Embryonic facial prominence (tissue), 1 donor: ENCODE results near the gene SSX4B.
"Not testable (repeated sequence)": the region's sequence is repeated elsewhere in the genome, so short reads cannot be mapped to it uniquely, and the experiment has no call there.

ENCODE experiments used
- DNase-seq: peaks from one replicate; pipeline ENCODE4 v3.0.0-alpha.2; 2016; ENCODE audit errors: extremely low spot score

SSX4B gene, protein sequence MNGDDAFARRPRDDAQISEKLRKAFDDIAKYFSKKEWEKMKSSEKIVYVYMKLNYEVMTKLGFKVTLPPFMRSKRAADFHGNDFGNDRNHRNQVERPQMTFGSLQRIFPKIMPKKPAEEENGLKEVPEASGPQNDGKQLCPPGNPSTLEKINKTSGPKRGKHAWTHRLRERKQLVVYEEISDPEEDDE

DNA sequence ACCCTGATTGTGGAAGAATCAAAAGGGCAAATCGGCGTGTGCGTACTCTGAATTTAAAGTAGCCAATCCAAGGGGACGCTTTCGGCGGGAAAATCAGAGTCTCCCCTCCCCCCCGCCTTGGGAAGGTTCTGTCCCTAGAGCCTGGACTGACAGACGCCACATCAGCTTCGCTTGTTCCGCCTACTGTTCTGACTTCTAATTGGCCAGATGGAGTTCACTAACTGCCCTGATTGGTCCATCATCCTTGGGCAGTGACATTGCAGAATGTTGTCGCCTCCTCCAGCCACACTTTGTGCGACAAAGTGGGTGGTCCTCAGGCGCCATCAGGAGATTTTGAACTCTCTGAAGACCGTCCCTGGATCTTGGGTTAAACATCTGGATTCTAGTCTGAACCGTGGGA lies at the start of gene SSX4B:
Gene SSX4B (minus strand): TSS at position 101 of the 400 bp plus-strand sequence. CDS start 588 bp downstream, outside the sequence.
- not testable (repeated sequence) for DNase-seq

DNA sequence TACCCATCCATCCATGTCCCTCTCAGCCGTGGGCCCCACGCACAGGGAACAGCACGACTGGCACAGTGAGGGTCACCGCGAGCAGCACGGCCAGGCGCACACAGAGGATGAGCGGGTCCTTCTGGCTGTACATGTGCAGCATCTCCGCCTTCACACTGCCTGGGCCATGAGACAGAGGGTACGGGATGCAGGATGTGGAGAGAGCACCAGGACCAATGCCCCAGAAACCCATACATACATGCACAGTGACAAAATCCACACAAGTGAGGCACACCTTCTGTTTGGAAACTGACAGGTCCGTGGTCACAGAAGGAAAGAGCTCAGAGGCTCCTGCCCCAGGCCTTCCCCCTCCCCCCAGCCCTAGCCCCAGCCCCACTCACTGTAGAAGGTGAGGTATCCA lies 48.8 kb upstream of the SSX4B start:
- DNase-seq = no peak

DNA sequence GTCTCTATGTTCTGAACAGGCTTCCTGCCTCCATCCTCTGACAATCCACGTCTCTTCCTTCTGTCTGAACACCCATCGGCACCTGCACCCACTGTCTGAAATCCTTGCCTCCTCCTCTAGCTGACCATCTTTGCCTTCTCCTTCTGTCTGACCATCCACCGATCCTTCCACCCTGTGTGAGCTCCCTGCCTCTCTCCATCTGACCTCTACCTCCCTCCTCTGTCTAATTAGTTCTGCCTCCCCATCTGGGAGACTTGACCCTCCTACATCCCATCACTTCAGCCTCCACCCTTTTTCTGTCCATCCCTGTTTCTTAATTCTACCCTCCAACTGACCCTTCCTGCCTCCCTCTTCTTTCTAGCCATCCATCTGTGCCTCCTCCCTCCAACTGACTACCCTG lies 48.3 kb upstream of the SSX4B start:
- no peak for DNase-seq

DNA sequence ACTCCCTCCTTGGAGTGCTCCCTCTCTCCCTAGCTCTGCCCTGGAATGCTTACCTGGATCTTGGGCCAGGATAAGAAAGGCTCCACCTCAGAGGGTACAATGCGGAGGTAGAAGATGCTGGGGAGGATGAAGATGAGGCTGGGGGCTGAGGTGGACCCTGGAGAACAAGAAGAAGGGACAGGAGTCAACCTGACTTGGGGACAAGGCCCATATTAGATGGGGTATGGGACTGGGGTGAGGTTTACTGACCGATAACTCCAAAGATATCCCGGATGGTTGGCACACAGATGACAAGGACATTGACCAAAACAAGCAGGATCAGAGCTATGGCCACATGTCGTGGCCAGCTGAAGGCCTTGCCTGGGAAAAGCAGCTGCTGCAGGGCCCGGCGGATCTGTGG lies 47.7 kb upstream of the SSX4B start:
- no peak for DNase-seq

GRCh38 chrX:48458711-48459110 lies 47.0 kb upstream of the SSX4B start:
- DNase-seq = no peak

GRCh38 chrX:48456628-48457331 lies 45.0 kb upstream of the SSX4B start:
- no peak for DNase-seq

GRCh38 chrX:48451708-48452107 lies 39.9 kb upstream of the SSX4B start:
- no peak for DNase-seq

DNA sequence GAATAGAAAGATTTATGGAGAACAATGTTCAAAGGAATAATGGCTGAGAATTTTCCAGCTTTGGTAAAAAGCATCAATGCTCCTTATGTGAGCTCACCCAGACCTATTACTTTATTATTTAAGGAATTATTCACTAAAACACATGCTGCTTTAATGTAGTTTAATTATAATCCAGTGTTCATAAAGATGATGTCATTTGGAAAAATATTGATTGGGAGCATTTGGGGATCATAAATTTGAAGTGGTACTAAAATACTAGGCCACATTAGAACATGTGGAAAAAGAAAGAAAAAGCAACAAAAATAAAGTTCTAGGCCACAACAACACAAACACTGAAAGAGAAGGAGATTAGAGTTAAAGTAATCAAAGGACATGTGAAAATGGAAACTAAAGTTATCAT lies 38.3 kb upstream of the SSX4B start:
- DNase-seq = no peak

DNA sequence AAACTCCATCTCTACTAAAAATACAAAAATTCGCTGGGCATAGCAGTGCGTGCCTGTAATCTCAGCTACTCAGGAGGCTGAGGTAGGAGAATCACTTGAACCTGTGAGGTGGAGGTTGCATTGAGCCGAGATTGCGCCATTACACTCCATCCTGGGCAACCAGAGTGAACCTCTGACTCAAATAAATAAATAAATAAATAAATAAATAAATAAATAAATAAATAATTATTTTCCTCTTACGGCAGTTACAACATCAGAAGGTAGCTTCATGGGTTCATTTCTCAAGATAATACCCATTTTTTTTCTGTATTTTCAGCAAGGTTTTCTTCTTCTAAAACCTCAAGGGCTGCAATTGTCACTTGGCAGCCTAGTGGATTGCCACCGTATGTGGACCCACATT lies 35.4 kb upstream of the SSX4B start:
- not testable (repeated sequence) for DNase-seq

GRCh38 chrX:48433713-48434112 lies 22.0 kb upstream of the SSX4B start:
- DNase-seq = not testable (repeated sequence)

DNA sequence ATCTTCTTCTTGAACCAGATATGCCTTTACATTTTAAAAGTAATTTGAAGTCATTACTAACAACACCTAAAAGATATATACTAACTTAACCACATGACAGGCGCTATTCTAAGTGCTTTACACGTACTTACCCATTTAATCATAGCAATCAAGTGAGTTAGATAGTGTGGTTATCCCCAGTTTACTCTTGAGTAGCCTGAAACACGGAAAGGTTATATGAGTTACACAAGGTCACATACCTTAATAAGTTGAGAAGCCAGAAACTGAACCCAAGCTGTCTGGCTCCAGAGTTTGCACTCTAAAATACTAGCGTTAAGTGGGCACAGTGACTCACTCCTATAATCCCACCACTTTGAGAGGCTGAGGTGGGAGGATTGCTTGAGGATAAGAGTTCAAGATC lies 18.4 kb upstream of the SSX4B start:
- not testable (repeated sequence) for DNase-seq

DNA sequence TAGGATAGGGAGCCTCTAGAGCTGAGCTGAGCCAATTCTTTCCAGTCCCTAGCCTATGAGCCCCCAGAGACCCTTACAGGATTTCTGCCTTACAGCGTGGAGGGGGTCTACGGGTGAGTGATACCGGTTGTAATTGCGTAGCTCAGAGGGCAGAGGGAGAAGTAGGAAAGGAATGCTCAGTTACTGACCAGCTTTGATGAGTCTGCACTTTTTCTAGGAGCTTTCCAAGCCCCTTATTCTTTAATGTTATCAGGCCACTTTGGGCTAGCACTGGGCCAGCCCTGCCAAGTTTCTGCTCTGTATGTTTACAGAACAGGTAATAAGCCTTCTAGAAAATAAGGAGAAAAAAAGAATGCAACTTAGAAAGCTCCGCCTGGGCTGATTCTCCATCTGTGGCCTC lies 17.8 kb upstream of the SSX4B start:
- DNase-seq = not testable (repeated sequence)

- not testable (repeated sequence) for DNase-seq
These were observed 15.4 kb upstream of the SSX4B start for GRCh38 chrX:48427027-48427716.

- not testable (repeated sequence) for DNase-seq
These were observed 13.9 kb downstream of the SSX4B start for GRCh38 chrX:48397825-48398224.

GRCh38 chrX:48396931-48397330 lies 14.8 kb downstream of the SSX4B start:
- DNase-seq = not testable (repeated sequence)

GRCh38 chrX:48383239-48383638 lies 28.5 kb downstream of the SSX4B start, which contains the start of gene SSX4:
SSX4 (plus strand) TSS chrX:48383539; CDS start chrX:48384054, 515 bp downstream.
- DNase-seq = not testable (repeated sequence)

DNA sequence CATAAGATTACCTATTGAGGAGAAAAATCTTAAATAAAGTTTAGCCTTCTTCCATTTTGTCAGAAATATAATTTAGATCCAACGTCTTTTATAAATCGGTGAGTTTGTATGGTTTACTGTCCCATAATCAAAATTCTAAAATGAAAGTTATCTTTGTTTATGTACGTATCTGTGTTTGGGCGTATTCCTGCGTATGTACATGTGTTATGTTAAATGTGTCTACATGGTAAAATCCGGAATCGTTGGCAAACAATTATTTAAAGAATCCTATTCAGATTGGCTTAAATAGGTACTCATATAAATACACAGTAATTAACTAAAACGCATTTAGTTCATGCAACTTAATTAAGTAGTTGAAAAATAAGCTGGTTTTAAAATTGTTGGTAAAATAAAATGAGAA lies 41.4 kb downstream of the SSX4B start:
- not testable (repeated sequence) for DNase-seq

DNA sequence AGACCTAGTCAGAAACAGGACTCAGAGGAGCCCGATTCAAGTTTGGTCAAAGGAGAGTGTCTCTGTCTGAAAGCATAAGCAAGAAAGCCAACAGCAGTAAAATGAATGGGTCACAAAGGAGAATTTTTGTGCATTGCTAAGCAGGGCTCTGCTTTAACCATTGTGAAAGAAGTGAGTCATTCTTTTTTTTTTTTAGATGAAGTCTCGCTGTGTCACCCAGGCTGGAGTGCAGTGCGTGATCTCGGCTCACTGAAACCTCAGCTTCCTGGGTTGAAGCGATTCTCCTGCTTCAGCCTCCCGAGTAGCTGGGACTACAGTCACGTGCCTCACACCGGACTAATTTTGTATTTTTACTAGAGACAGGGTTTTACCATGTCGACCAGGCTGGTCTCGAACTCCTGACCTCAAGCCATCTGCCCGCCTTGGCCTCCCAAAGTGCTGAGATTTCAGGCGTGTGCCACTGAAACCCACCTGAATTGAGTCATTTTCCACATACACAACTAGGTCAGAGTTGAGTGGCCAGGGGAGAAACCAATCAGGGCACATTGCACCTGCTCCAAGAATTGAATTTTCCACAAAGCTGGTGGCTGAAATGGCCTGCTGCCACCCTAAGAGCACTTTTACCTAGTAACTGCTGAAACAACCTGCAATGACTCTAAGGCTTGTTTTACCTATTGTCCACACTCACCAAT lies 43.9 kb downstream of the SSX4B start:
- not testable (repeated sequence) for DNase-seq

GRCh38 chrX:48359281-48359680 lies 52.5 kb downstream of the SSX4B start:
- DNase-seq = not testable (repeated sequence)

GRCh38 chrX:48357681-48358080 lies 54.1 kb downstream of the SSX4B start:
- no peak for DNase-seq

GRCh38 chrX:48356315-48357094 lies 55.3 kb downstream of the SSX4B start, which contains the start of gene SSX3:
SSX3 (minus strand) TSS chrX:48356703; CDS start chrX:48355249, 1,454 bp downstream.
- not testable (repeated sequence) for DNase-seq
